Stimulated activated naive CD4-positive, alpha-beta T cell treated with Interleukin-2 at 50 U/mL for 16 hours (primary cell): ENCODE measurements around the gene HES3.
"Not testable (repeated sequence)": the region's sequence is repeated elsewhere in the genome, so short reads cannot be mapped to it uniquely, and the experiment has no call there.

Source experiments
- DNase-seq: peaks from one replicate; lab custom pipeline; 2025; lab: John Stamatoyannopoulos, UW

HES3 gene

DNA sequence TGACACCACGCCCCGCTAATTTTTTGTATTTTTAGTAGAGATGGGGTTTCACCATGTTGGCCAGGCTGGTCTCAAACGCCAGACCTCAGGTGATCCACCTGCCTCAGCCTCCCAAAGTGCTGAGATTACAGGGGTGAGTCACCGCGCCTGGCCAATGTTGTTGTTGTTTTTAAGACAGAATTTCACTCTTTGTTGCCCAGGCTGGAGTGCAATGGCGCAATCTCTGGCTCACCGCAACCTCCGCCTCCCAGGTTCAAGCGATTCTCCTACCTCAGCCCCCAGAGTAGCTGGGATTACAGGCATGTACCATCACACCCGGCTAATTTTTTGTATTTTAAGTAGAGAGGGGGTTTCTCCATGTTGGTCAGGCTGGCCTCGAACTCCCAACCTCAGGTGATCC lies 24.3 kb upstream of the HES3 start:
- DNase-seq = not testable (repeated sequence)

- DNase-seq = no peak
Measured at GRCh38 chr1:6220236-6220635, 23.7 kb upstream of the HES3 start.

DNA sequence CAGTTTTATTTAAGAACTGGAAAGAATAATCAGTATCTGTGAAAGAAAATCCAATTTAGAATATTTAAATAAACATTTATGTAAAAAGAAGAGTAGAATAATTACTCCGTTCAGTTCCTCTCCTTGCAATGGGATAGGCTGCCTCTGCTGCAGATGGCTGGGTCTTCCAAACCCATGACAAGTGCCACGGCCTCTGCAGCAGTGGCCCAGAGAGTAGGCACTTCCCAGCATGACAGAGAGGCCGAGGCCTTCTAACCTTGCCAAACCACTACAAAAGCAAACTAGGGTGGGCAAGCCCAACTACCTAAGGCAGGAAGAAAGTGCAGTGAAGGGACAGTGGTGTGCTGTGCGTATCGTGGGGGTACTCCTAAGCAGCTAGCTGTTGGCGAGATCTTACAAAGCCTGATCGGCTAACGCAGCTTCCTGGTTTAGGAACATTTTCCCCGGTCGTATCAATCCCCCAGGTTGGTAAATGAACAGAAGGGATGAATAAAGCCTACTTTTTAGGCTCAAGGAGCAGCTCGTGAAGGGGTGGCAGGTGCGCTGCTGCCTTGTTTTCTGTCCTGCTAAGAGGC lies 22.7 kb upstream of the HES3 start:
- no peak for DNase-seq

- no peak for DNase-seq
Measured at GRCh38 chr1:6222636-6223035, 21.3 kb upstream of the HES3 start.

GRCh38 chr1:6223617-6224016 lies 20.4 kb upstream of the HES3 start:
- no peak for DNase-seq

- no peak for DNase-seq
Measured at GRCh38 chr1:6224718-6225117, 19.3 kb upstream of the HES3 start.

DNA sequence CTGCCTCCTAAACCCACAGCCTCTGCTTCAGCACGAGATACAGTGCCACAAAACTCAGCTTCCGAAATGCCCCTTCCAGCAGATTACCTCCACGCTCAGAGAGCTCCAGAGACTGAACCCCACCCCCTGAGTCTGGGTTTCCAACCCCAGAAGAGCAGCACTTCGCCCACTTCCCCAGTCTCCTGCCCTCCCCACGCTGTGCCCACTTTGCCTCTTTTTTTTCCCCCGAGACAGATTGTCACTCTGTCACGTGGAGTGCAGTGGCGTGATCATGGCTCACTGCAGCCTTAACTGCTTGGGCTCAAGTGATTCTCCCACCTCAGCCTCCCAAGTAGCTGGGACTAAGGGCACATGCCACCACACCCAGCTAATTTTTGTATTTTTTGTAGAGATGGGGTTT lies 18.3 kb upstream of the HES3 start:
- no peak for DNase-seq

DNA sequence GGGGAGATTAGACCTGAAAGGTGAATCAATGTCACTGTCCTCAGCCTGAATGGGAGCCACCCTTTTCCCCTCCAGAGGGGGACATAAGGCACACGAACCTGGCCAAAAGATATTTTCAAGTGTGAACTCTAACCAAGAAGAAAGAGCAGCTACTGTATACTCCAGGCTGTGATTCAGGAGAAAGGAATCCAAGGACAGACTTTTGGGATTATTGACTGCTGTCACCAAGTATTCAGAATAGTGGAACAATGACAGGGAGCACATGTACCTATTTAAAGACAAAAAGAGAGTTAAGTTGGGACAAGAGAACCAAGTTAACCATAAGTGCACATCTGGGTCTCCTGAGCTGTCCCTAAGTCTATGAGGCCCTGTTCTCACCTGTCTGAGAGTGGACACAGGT lies 10.6 kb upstream of the HES3 start:
- DNase-seq = no peak

DNA sequence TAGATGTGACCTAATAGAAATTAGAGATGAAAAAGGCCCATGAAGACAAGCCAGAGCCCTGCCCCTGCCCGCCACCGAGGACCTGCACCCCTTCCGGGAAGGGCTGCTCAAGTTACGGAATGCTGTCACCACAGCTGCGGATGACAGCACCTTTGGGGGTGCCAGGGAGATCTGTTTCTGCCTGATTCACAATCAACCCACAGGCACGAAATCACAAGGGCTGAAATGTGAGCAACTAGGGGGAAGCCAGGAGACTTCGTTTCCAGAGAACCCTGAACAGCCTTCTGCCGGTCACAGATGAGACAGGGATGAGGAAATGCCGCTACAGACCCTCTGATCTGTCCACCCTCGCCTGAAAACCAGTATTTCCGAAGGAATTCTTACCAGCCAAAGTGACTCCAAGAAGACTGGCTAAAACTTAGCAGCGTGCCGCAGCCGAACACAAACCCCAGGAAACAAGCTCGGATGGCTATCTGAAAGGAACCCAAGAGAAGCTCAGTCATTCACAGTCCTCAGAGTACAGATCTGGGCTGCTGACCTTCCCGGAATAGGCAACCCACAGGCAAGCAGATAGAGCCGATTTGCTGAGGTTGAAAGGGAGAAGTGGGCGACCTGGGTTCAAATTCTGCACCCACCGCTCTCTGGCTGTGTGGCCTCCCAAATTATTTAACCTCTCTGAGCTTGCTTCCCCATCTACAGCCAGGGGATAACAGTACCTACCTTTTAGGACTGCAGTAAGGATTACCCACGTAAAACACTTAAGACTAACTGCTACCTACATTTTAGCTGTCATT lies 9.3 kb upstream of the HES3 start:
- no peak for DNase-seq

DNA sequence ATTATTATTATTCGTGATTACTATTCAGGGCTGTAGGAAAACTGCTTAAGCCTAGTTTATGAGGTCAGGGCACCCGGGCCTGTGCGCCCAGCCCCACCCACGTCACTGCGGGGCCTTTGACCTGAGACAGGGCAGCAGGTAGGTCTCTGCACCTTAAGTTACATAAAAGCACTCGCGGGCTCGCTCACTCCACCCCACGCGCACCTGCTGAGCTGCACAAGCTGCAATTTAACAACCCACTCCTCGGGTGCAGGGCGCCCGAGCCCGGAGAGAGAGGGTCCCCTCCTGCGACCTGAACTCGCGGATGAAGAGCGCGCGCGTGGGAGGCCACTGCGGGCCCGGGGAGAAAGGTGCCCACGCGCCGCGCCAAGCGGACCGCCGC lies 8.7 kb upstream of the HES3 start:
- peak; percentile 34 for DNase-seq

- DNase-seq = no peak
Measured at GRCh38 chr1:6237093-6237492, 6.9 kb upstream of the HES3 start.

- no peak for DNase-seq
Measured at GRCh38 chr1:6239213-6239752, 4.7 kb upstream of the HES3 start.

GRCh38 chr1:6239950-6240768 lies 3.8 kb upstream of the HES3 start:
- DNase-seq = no peak

GRCh38 chr1:6241107-6241886 lies 2.7 kb upstream of the HES3 start:
- DNase-seq = no peak

DNA sequence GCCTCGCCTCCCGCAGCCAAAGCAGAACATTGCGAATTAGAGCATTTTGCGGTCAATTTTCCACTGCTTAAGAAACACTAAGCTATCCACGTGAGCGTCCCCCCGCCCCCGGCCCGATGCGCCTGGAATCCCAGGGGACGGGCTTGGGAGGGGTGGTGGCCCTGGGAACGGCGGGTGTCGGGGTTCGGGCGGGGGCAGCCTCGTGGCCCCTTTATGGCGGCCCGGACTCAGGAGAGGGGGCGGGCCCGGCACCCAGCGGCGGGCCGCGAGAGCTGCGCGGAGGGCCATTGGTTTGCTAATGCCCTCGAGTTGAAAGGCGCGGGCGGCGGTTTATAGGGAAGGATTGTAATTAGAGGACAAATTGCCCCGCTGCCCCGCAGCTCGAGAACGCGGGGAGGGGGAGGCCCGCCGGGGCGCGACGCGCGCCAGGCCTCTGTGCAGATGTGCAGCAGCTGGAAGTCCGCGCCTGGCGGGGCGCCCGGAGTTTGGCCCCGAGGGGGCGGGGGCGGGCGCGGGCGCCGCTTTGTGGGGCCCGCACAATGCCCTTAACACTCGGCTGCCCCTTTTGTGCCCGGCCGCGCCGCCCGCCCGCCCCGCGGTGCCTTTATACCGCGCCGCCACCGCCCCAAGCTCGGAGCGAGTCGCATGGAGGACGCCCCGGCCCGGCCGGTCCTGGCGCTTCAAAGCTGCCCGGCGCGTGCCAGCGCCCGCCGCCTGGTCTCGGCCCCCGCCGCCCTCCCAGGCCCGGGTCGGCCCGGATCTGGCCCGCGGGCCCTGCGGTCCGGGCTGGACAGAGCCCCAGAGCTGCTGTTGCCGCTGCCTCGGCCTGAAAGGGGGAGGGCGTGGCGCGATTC lies 1.9 kb upstream of the HES3 start:
- no peak for DNase-seq

DNA sequence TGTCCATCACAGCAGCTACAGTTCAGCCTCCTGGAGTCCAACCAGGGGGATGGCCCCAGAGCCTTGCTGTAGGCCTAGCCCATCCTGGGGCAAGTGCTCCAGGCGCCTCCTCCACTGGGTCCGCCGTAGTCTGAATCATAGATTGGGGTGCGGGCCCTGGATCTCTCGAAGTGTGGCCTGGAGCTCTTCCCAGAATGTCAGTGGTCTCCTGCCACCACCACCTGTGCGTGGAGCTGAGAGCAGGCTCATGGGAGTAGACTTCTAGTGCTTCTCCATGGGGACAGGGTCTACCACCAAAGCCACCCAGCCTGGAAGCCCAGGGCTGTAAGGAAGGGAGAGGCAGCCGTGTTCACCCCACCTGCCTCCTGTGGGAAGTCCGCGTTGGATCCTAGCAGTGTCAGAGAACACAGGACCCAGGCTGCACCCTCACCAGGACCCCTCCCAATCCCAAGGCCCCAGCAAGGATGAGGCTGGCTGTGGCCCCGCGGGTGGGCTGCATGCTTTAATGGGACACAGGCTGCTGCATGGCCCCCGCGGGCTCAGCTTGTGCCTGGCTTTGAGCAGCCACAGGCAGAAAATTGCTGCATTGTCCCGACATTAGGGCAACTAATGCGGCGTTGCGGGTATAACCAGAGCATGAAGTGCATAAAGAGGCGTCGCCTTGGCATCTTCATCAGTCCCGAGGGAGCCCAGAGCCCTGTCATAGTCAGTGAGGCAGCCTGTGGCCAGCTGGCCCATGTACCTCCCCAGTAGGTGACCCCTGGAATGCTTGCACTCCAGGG lies 735 bp upstream of the HES3 start:
- no peak for DNase-seq

DNA sequence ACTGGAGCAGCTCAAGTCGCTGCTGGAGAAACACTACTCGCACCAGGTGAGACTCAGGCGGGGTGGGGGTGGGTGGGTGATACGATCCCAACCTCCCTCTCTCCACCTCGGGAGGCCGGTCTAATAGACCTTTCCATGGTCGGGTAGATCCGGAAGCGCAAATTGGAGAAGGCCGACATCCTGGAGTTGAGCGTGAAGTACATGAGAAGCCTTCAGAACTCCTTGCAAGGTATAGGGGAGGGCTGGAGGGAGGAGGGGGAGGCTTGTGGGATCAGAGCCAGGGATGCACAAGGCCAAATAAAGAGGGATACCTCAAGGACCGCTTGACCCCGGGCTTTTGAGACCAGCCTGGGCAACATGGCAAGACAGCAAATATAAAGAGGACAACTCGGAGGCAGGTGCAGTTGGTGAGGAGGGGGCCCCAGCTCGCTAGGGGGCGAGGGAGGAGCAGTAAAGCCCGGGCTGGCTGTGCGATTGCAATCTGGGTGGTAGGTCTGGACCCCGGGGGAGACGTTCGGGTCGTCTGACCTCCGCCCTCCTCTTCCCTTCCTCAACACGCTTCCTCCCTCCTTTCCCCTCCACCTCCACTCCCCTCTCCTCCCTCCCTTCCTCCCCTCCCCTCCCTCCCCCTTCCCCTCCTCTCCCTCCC lies 546 bp downstream of the HES3 start:
- DNase-seq = no peak

DNA sequence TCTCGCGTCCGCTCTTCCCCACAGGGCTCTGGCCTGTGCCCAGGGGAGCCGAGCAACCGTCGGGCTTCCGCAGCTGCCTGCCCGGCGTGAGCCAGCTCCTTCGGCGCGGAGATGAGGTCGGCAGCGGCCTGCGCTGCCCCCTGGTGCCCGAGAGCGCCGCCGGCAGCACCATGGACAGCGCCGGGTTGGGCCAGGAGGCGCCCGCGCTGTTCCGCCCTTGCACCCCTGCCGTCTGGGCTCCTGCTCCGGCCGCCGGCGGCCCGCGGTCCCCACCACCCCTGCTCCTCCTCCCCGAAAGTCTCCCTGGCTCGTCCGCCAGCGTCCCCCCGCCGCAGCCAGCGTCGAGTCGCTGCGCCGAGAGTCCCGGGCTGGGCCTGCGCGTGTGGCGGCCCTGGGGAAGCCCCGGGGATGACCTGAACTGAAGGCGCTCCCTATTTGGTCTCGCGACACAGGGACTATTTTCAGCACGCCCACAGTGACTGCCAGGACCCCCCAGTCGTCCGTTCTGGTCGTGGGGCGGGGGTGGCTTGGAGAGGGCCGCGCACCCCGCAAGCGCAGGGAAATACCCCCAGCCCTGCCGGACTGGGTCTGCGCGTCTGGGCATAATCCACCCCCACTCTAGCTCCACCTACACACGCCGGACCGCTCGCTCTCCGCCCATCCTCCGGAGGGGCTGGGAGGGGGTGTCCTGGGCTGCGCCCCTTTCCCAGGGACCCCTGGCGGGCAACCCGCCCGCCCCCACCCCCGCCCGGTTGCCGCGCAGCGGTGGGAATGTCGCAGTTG lies 1.3 kb downstream of the HES3 start:
- DNase-seq = peak; percentile 60
